Lower leg skin (tissue), 4 donors: ENCODE data around the gene KITLG. TPM values are rescaled to one million over a fixed set of nuclear protein-coding genes. Genes with fewer than 3 reads are reported as not detected.
"Not testable (repeated sequence)": the region's sequence is repeated elsewhere in the genome, so short reads cannot be mapped to it uniquely, and the experiment has no call there.

Experiments
- DNase-seq, 2 donors: peaks; one replicate each; pipeline ENCODE4 v3.0.0-alpha.2; 2019; ENCODE audit warnings: low spot score in 2 of 2
- H3K4me3 ChIP-seq: fragments of 200-600 bp; sonication (generic); 2 replicates; pipeline ENCODE4 v1.5.1; 2017; ENCODE audit warnings: mild to moderate bottlenecking, low read depth; ENCODE audit not compliant: poor library complexity, severe bottlenecking
- POLR2A ChIP-seq, 2 donors: fragments of 450-650 bp; IDR thresholded peaks; one replicate each; pipeline ENCODE4 v1.6.1; 2016 to 2017; ENCODE audit warnings: antibody characterized with exemption in 2 of 2, mild to moderate bottlenecking in 1 of 2, moderate library complexity in 1 of 2
- WGBS, 2 donors: methylation state at CpG; one replicate each; pipeline ENCODE4 v1.1.5; 2018; 5-methylcytosine and 5-hydroxymethylcytosine counted together
- intact Hi-C: fragments of 100-400 bp; cut with DNase I; formaldehyde crosslinking; loops from one replicate; pipeline ENCODE4 v1.15.0; 2023; ENCODE audit warnings: low total_unique reads
- total RNA-seq, 4 donors: library from RNA; depleted of rRNA; stranded (reverse); fragments of >200 nt; gene quantifications; one replicate each; pipeline ENCODE4 v1.1.0, GENCODE V29; 2016
- TF ChIP-seq, protein P1 (sequence below), 3 donors: fragments of 450-650 bp; IDR thresholded peaks; one replicate each; pipeline ENCODE4 v1.5.1; 2016; ENCODE audit warnings: antibody characterized with exemption in 3 of 3, mild to moderate bottlenecking in 3 of 3, moderate library complexity in 2 of 3

KITLG gene
- total RNA-seq, 4 donors from 2014 or later = 5.5 to 12.0 (median 7.6) TPM

DNA sequence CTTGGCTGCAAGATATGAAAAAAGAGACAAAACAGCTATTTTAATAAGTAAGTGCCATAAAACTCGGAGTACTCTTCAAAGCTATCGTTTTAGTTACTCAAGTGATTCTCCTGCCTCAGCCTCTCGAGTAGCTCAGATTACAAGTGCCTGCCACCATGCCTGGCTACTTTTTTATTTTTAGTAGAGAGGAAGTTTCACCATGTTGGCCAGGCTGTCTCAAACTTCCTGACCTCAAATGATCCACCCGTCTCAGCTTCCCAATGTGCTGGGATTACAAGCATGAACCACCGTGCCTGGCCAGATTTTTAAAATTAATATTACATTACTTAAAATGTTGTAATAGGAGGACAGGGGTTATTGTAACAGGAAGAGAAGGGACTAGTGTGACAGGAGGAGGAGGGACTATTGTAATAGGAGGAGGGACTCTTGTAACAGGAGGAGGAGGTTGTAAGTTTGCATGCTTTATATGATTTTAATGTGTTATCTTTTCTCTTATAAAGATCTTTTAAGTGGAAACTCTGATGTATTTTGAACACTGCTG is 61.3 kb downstream of the KITLG start:
- intact Hi-C loops = no loop called here
- 52 to 60% methylated on average over 5 of the region's 5 CpGs for WGBS, 2 donors
- H3K4me3 ChIP-seq = no peak overlapping the region
- DNase-seq = no peak
- no peak for TF ChIP-seq POLR2A (IDR thresholded peaks at IDR 0.05)
- TF ChIP-seq, protein P1, sequence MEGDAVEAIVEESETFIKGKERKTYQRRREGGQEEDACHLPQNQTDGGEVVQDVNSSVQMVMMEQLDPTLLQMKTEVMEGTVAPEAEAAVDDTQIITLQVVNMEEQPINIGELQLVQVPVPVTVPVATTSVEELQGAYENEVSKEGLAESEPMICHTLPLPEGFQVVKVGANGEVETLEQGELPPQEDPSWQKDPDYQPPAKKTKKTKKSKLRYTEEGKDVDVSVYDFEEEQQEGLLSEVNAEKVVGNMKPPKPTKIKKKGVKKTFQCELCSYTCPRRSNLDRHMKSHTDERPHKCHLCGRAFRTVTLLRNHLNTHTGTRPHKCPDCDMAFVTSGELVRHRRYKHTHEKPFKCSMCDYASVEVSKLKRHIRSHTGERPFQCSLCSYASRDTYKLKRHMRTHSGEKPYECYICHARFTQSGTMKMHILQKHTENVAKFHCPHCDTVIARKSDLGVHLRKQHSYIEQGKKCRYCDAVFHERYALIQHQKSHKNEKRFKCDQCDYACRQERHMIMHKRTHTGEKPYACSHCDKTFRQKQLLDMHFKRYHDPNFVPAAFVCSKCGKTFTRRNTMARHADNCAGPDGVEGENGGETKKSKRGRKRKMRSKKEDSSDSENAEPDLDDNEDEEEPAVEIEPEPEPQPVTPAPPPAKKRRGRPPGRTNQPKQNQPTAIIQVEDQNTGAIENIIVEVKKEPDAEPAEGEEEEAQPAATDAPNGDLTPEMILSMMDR (IDR thresholded peaks at IDR 0.05) = no peak

DNA sequence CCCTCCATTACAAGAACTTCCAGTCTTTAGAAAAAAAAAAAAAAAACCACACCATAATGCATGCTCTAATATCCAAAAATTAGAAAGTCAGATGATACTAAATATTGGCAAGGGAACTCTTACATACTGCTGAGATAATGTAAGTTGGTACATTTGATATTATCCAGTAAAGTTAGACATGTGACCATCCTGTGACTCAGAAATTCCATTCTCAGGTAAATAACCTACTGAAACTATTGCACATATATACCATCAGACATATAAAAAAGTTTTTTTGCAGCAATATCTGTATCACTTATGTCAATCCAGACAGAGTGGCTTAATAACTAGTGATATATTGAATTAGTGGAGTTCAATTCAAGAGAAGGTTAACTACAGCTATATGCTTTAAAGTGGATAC is 63.5 kb downstream of the KITLG start:
- intact Hi-C loops = no loop called here
- DNase-seq = no peak
- H3K4me3 ChIP-seq = no peak overlapping the region
- TF ChIP-seq POLR2A (IDR thresholded peaks at IDR 0.05) = no peak
- TF ChIP-seq, protein P1 (IDR thresholded peaks at IDR 0.05) = no peak

DNA sequence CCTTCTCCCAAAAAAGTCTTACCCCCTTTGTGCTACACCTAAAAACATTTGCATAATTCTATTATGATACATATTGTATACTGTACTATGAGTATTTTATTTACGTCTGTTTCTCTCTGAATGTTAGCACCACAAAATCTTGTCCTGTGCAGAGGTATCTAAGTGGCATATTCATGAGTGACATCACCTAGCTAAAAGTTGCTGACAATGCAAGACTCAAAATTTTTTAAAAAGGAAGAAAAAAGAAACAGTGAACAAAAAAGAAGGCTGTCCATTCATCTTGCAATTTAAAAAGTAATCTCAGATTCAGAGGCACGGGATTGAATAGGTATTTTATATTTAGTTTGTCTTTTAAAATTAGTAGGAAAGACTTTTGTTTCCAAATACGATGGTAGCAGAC is 69.4 kb downstream of the KITLG start:
- DNase-seq = no peak
- no peak overlapping the region for H3K4me3 ChIP-seq
- 96 to 97% methylated on average over 3 of the region's 3 CpGs for WGBS, 2 donors
- TF ChIP-seq, protein P1 (IDR thresholded peaks at IDR 0.05) = no peak
- TF ChIP-seq POLR2A (IDR thresholded peaks at IDR 0.05) = no peak
- intact Hi-C loops = no loop called here

DNA sequence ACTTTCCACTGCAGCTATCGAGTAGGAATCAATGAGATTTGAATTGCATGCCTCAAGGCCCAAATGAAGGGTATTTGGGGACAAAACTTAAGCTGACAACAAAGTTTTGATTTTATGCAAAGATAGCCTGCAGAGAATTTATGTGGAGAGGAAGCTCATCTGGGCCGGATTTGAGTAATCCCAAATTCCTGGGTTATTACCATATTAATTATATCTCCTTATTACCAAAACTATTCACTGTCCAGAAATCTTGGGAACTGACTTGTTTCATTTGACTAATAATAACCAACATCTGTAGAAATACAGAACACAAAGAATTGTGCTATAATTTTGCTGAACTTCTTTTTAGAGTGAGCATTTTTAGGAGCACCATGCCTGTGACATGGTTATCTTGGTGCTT is 70.4 kb downstream of the KITLG start:
- no peak for TF ChIP-seq POLR2A (IDR thresholded peaks at IDR 0.05)
- TF ChIP-seq, protein P1 (IDR thresholded peaks at IDR 0.05) = no peak
- WGBS, 2 donors = 80 to 82% methylated on average over 2 of the region's 2 CpGs
- no peak overlapping the region for H3K4me3 ChIP-seq
- no peak for DNase-seq
- intact Hi-C loops = no loop called here

DNA sequence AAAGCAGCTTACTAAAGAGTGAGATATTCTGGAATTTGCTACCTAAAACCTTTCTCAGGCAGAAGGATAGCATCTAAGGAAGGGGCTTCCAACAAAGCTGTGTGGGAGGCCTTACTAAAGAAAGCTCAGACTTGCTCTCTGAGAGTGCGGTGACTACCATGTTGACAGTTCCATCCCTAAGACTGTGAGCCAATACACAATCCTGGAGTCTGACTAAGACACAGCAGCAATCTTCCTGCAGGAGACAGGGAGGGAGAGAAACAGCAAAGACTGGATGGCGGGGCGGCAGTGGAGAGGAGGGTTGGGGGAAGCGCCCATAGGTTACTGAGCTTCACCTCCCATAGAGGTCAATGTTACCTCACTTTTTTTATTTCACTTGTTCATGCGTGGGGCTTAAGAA is 70.9 kb downstream of the KITLG start:
- peak in 1 of 2 donors; percentile 72 for DNase-seq
- intact Hi-C loops = no loop called here
- 98% methylated on average over 5 of the region's 5 CpGs for WGBS, 2 donors
- TF ChIP-seq, protein P1 (IDR thresholded peaks at IDR 0.05) = no peak
- no peak for TF ChIP-seq POLR2A (IDR thresholded peaks at IDR 0.05)
- no peak overlapping the region for H3K4me3 ChIP-seq

DNA sequence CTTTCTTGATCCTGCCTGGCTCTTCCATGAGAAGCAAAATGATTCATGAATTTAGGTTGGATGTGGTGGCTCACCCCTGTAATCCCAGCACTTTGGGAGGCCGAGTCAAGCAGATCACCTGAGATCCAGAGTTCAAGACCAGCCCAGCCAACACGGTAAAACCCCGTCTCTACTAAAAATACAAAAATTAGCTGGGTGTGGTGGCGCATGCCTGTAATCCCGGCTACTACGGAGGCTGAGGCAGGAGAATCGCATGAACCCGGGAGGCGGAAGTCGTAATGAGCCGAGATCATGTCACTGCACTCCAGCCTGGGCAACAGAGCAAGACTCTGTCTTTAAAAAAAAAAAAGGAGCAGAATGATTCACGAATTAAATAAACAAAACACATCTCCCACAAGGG is 72.4 kb downstream of the KITLG start:
- 97 to 98% methylated on average over 12 of the region's 12 CpGs for whole genome bisulfite sequencing, 2 donors
- intact Hi-C loops, H3K4me3 ChIP-seq: not testable (repeated sequence)
- peak in 1 of 2 donors; percentile 50 for DNase-seq
